Lung (tissue), 12 donors: ENCODE results near the gene UBE2L6. TPM values are rescaled to one million over a fixed set of nuclear protein-coding genes. Genes with fewer than 3 reads are reported as not detected.

Experiments
- ATAC-seq: fragments of 200-7000 bp; cut with Tn5 transposase; one replicate; pipeline ENCODE4 v1.9.1; 2020; ENCODE audit warnings: moderate number of reproducible peaks; ENCODE audit not compliant: insufficient read depth, low FRiP score
- DNase-seq, 3 donors: peaks; one replicate each; pipeline ENCODE4 v3.0.0-alpha.2; 2013 to 2017
- H3K27ac ChIP-seq, 2 donors: one replicate each; pipeline ENCODE4 v1.5.1; 2013; ENCODE audit warnings: mild to moderate bottlenecking in 2 of 2, moderate library complexity in 2 of 2, control low read depth in 1 of 2, inconsistent platforms in 1 of 2, low read depth in 1 of 2, low read length in 1 of 2
- H3K27me3 ChIP-seq, 3 donors: one replicate each; pipeline ENCODE4 v1.5.1; 2013; ENCODE audit warnings: low read length in 2 of 3; ENCODE audit not compliant: control insufficient read depth in 3 of 3, insufficient read depth in 3 of 3
- H3K36me3 ChIP-seq, 4 donors: one replicate each; pipeline ENCODE4 v1.5.1; 2013; ENCODE audit warnings: low read length in 4 of 4, mild to moderate bottlenecking in 1 of 4, moderate library complexity in 1 of 4; ENCODE audit not compliant: control insufficient read depth in 4 of 4, insufficient read depth in 4 of 4
- H3K4me1 ChIP-seq, 5 donors: one replicate each; pipeline ENCODE4 v1.5.1; 2013; ENCODE audit warnings: low read length in 5 of 5, mild to moderate bottlenecking in 2 of 5, moderate library complexity in 1 of 5; ENCODE audit not compliant: control insufficient read depth in 5 of 5, insufficient read depth in 5 of 5
- H3K4me3 ChIP-seq: one replicate; pipeline ENCODE4 v1.5.1; 2013; ENCODE audit warnings: mild to moderate bottlenecking, control low read depth, moderate library complexity
- H3K9ac ChIP-seq, 2 donors: one replicate each; pipeline ENCODE4 v1.5.1; 2013; ENCODE audit warnings: low read length in 2 of 2, control low read depth in 1 of 2; ENCODE audit not compliant: insufficient read depth in 1 of 2
- H3K9me3 ChIP-seq, 4 donors: one replicate each; pipeline ENCODE4 v1.5.1; 2013; ENCODE audit warnings: low read length in 3 of 4, mild to moderate bottlenecking in 1 of 4, moderate library complexity in 1 of 4; ENCODE audit not compliant: control insufficient read depth in 4 of 4, insufficient read depth in 3 of 4
- WGBS, 2 donors: extraction: QIAGEN DNeasy Blood & Tissue Kit; methylation state at CpG; one replicate each; pipeline ENCODE4 v1.1.7; 2013; 5-methylcytosine and 5-hydroxymethylcytosine counted together
- polyA plus RNA-seq, 2 donors: library from polyadenylated mRNA; stranded (reverse); fragments of 200-250 nt; gene quantifications; one replicate each; pipeline ENCODE4 v1.2.1, GENCODE V29; 2013
- total RNA-seq, 2 donors: library from RNA; depleted of rRNA in 1 of 2; stranded (reverse); fragments of >200 nt in 1 of 2; gene quantifications; one replicate each; pipeline ENCODE4 v1.2.1, GENCODE V29; 2014 to 2021
- TF ChIP-seq, protein P1 (sequence below): IDR thresholded peaks from 2 replicates; pipeline ENCODE4 v1.5.1; 2012; ENCODE audit warnings: mild to moderate bottlenecking; ENCODE audit errors: control extremely low read depth, extremely low read depth
- donor health status: control.
- donor health status: control.
- donor health status: Bipolar disorder and iron deficiency.
- donor health status: healthy.
- donor health status: DM: yes; HTN: yes; CAD: no.

Gene UBE2L6
- total and polyA plus RNA-seq, 4 donors: 38.9 to 129 (median 71.0) TPM

DNA sequence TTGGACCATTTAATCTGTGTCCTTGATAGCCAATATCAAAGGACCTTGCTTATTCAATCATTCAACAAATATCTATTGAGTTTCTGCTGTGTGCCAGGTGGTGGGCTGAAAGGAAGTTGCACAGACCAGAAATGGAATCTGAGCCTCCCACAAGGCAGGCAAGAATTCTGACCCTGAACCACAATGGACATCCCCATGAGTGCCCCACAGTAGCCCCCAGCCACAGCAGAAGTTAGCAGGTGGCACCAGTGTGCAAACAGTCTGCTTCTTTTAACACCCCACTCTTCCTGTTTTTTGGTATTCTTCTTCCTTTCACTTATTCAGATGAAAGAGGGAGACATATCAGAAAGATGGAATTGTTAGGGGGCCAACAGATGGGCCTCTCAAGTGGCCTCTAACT is 17.8 kb upstream of the UBE2L6 start:
- TF ChIP-seq, protein P1, sequence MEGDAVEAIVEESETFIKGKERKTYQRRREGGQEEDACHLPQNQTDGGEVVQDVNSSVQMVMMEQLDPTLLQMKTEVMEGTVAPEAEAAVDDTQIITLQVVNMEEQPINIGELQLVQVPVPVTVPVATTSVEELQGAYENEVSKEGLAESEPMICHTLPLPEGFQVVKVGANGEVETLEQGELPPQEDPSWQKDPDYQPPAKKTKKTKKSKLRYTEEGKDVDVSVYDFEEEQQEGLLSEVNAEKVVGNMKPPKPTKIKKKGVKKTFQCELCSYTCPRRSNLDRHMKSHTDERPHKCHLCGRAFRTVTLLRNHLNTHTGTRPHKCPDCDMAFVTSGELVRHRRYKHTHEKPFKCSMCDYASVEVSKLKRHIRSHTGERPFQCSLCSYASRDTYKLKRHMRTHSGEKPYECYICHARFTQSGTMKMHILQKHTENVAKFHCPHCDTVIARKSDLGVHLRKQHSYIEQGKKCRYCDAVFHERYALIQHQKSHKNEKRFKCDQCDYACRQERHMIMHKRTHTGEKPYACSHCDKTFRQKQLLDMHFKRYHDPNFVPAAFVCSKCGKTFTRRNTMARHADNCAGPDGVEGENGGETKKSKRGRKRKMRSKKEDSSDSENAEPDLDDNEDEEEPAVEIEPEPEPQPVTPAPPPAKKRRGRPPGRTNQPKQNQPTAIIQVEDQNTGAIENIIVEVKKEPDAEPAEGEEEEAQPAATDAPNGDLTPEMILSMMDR: no peak
- ATAC-seq (no peak), DNase-seq (no peak)
- Histone ChIP-seq H3K27ac (no peak overlapping the region), H3K4me1 (peaks cover 0 to 5% (median 0%) of the 10 kb centered on the region in 5 donors), H3K27me3 (no peaks in the 10 kb centered on the region), H3K9ac (no peak overlapping the region), H3K36me3 (no peaks in the 10 kb centered on the region), H3K4me3 (no peak overlapping the region), H3K9me3 (no peaks in the 10 kb centered on the region)

GRCh38 chr11:57584341-57584740 is 16.9 kb upstream of the UBE2L6 start:
- ATAC-seq (no peak), DNase-seq (no peak)
- WGBS, 2 donors: 86 to 93% methylated on average over 9 of the region's 9 CpGs
- TF ChIP-seq, protein P1: no peak
- Histone ChIP-seq H3K36me3 (no peaks in the 10 kb centered on the region), H3K9ac (no peak overlapping the region), H3K27ac (no peak overlapping the region), H3K27me3 (peaks cover 0 to 3% (median 0%) of the 10 kb centered on the region in 3 donors), H3K9me3 (no peaks in the 10 kb centered on the region), H3K4me1 (peaks cover 0 to 5% (median 0%) of the 10 kb centered on the region in 5 donors), H3K4me3 (no peak overlapping the region)

- TF ChIP-seq, protein P1: no peak
- ATAC-seq (no peak), DNase-seq (no peak)
- WGBS, 2 donors: 63 to 93% methylated on average over 4 of the region's 4 CpGs
- Histone ChIP-seq H3K36me3 (no peaks in the 10 kb centered on the region), H3K4me3 (no peak overlapping the region), H3K9me3 (no peaks in the 10 kb centered on the region), H3K27me3 (no peaks in the 10 kb centered on the region), H3K4me1 (peaks cover 0 to 2% (median 0%) of the 10 kb centered on the region in 5 donors), H3K27ac (no peak overlapping the region), H3K9ac (no peak overlapping the region)
Measured at GRCh38 chr11:57574061-57574460, 6.6 kb upstream of the UBE2L6 start.

GRCh38 chr11:57571606-57572005 is 4.1 kb upstream of the UBE2L6 start:
- Histone ChIP-seq H3K4me1 (peaks cover 0 to 8% (median 2%) of the 10 kb centered on the region in 5 donors), H3K27me3 (no peaks in the 10 kb centered on the region), H3K9ac (no peak overlapping the region), H3K9me3 (no peaks in the 10 kb centered on the region), H3K27ac (no peak overlapping the region), H3K4me3 (no peak overlapping the region), H3K36me3 (no peaks in the 10 kb centered on the region)
- TF ChIP-seq, protein P1: no peak
- DNase-seq (no peak), ATAC-seq (no peak)
- WGBS, 2 donors: 14 to 41% methylated on average over 2 of the region's 2 CpGs
